Right atrium auricular region (tissue), 2 donors: ENCODE data around the gene RNPS1. TPM values are rescaled to one million over a fixed set of nuclear protein-coding genes. Genes with fewer than 3 reads are reported as not detected.

Experiments used
- DNase-seq: peaks from one replicate; pipeline ENCODE4 v3.0.0-alpha.2; 2019; ENCODE audit warnings: low spot score
- H3K27ac ChIP-seq, 2 donors: fragments of 200-600 bp; sonication (generic); 1 replicate in 1 of 2; 2 replicates in 1 of 2; pipeline ENCODE4 v1.5.1; 2016 to 2019
- H3K27me3 ChIP-seq, 2 donors: fragments of 200-600 bp; sonication (generic); one replicate each; pipeline versions ENCODE4 v1.5.1 to v1.6.0; 2017 to 2019
- H3K36me3 ChIP-seq: fragments of 200-600 bp; sonication (generic); one replicate; pipeline ENCODE4 v1.5.1; 2016
- H3K4me1 ChIP-seq, 2 donors: fragments of 200-600 bp; sonication (generic); one replicate each; pipeline versions ENCODE4 v1.5.1 to v1.6.0; 2017 to 2019
- H3K4me3 ChIP-seq, 2 donors: fragments of 200-600 bp; sonication (generic); 1 replicate in 1 of 2; 2 replicates in 1 of 2; pipeline ENCODE4 v1.5.1; 2017 to 2019; ENCODE audit warnings: mild to moderate bottlenecking in 1 of 2, moderate library complexity in 1 of 2
- H3K9me3 ChIP-seq, 2 donors: fragments of 200-600 bp; sonication (generic); one replicate each; pipeline ENCODE4 v1.5.1; 2019
- CTCF ChIP-seq, 2 donors: fragments of 200-600 bp; sonication (generic); IDR thresholded peaks; one replicate each; pipeline ENCODE4 v1.5.1; 2019; ENCODE audit warnings: antibody characterized with exemption in 2 of 2
- total RNA-seq, 2 donors: library from RNA; depleted of rRNA; stranded (reverse); fragments of >200 nt; gene quantifications; one replicate each; pipeline ENCODE4 v1.1.0, GENCODE V29; 2016

RNPS1 gene
- total RNA-seq, 2 donors from 2014 or later = 93.6 to 124 TPM

GRCh38 chr16:2253293-2253692, 14.6 kb downstream of the RNPS1 start:
- Histone ChIP-seq H3K27me3 (no peaks in the 10 kb centered on the region), H3K36me3 (peaks cover 55% of the 10 kb centered on the region), H3K9me3 (no peaks in the 10 kb centered on the region), H3K4me1 (peaks cover 0 to 18% of the 10 kb centered on the region in 2 donors), H3K4me3 (no peak overlapping the region), H3K27ac (no peak overlapping the region)
- TF ChIP-seq CTCF (IDR thresholded peaks at IDR 0.05) = no peak
- no peak for DNase-seq

DNA sequence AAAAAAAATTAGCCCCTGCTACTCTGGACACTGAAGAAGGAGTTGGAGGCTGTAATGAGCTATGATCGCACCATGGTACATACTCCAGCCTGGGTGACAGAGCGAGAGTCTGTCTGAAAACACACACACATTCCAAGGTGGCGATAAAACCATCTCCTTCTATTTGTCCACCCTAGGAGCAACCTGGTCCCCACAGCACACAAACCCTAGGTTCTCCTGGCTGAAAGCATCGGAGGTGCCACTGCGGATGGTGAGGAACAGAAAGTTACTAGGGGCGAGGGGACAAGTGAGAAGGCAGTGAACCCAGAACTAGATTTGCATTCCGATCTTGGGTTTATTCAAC, 15.1 kb downstream of the RNPS1 start:
- Histone ChIP-seq H3K4me3 (no peak overlapping the region), H3K4me1 (peaks cover 0 to 18% of the 10 kb centered on the region in 2 donors), H3K27ac (no peak overlapping the region), H3K9me3 (no peaks in the 10 kb centered on the region), H3K36me3 (peaks cover 50% of the 10 kb centered on the region), H3K27me3 (no peaks in the 10 kb centered on the region)
- no peak for TF ChIP-seq CTCF (IDR thresholded peaks at IDR 0.05)
- no peak for DNase-seq

GRCh38 chr16:2251296-2252111, 16.4 kb downstream of the RNPS1 start, which contains the start of gene ECI1:
Gene ECI1, minus strand, starts transcription at chr16:2251587. Its CDS starts 21 bp downstream, at chr16:2251566.
- Histone ChIP-seq H3K4me1 (peaks cover 0 to 18% of the 10 kb centered on the region in 2 donors), H3K9me3 (no peaks in the 10 kb centered on the region), H3K27me3 (no peaks in the 10 kb centered on the region), H3K36me3 (peaks cover 40% of the 10 kb centered on the region), H3K27ac (peak within 1 kb of the TSS; percentile 86 to 91), H3K4me3 (peak within 1 kb of the TSS; percentile 74 to 76)
- peak; percentile 66 to 87 for TF ChIP-seq CTCF (IDR thresholded peaks at IDR 0.05)
- DNase-seq = peak; percentile 94

GRCh38 chr16:2250652-2251295, 17.2 kb downstream of the RNPS1 start:
- no peak for DNase-seq

DNA sequence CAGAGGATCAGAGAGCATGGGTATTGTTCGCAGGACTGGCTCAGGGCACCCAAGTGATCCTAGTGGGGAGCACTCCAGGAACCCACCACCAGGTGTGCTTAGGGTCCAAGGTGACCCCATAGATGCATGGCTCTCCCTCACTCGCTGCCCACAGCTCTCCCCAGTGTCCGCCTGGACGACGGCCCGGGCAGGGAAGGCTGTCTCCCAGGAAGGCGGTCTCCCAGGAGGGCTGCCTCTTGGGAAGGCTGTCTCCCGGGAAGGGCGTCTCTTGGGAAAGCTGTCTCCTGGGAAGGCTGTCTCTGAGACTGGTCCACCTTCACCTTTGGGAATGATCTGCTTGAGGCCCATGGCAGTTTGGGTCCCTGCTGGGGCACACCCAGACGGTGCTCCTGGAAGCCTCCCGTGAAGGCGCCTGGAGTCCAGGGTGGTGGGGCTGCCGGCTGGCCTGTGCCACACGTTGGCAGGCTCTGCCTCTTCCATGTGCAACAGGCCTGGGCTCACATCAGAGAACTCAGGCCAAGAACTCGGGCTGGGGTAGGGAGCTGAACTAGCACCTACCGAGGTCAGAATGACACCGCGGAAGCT, 21.5 kb downstream of the RNPS1 start:
- peaks cover 49% of the 10 kb centered on the region for H3K36me3 ChIP-seq
- no peaks in the 10 kb centered on the region for H3K9me3 ChIP-seq
- no peak for TF ChIP-seq CTCF (IDR thresholded peaks at IDR 0.05)
- no peak overlapping the region for H3K4me3 ChIP-seq
- no peaks in the 10 kb centered on the region for H3K27me3 ChIP-seq
- no peak for DNase-seq
- no peak overlapping the region for H3K27ac ChIP-seq
- H3K4me1 ChIP-seq = peaks cover 0 to 10% of the 10 kb centered on the region in 2 donors

More at GRCh38 chr16:2250652-2251295, 17.2 kb downstream of the RNPS1 start:
- Histone ChIP-seq H3K4me3 (peak overlapping the region; percentile 74 to 76), H3K4me1 (peaks cover 0 to 18% of the 10 kb centered on the region in 2 donors), H3K27me3 (no peaks in the 10 kb centered on the region), H3K27ac (peak overlapping the region; percentile 86 to 91), H3K9me3 (no peaks in the 10 kb centered on the region), H3K36me3 (peaks cover 40% of the 10 kb centered on the region)
- TF ChIP-seq CTCF (IDR thresholded peaks at IDR 0.05) = no peak
